ENCODE data around the gene ARHGEF16.

Gene ARHGEF16

GRCh38 chr1:3522564-3523265, 68.2 kb downstream of the ARHGEF16 start:
- no peak for DNase-seq

- no peak for DNase-seq
These were observed 69.5 kb downstream of the ARHGEF16 start for GRCh38 chr1:3523980-3524379.

DNA sequence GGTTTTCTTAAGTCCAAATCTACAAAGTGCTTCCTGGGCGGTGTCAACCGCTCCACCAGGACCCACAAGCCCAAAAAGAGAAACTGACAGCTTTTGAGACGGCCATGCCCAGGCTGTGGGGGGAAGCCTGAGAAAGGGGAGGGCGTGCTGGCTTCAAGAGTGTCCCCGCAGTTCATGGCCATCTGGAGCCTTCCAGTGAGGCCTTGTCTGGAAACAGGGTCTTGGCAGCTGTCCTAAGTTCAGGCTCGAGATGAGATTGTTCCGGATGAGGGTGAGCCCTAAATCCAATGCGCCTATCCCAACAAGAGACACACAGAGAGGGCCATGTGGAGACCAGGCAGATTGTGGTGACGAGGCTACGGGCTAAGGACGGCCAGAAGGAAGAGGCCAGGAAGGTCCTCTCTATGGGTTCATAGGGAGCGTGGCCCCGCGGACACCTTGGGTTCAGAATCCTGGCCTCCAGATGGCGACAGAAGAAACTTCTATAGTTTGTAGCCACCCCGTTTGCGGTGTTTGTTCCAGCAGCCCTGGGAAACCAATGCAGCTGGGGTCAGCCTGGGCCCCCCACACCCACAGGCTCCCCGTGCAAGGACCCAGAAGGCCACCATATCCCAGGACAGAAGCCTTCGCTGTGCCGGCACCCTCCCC, 70.2 kb downstream of the ARHGEF16 start:
- DNase-seq, result no peak

DNA sequence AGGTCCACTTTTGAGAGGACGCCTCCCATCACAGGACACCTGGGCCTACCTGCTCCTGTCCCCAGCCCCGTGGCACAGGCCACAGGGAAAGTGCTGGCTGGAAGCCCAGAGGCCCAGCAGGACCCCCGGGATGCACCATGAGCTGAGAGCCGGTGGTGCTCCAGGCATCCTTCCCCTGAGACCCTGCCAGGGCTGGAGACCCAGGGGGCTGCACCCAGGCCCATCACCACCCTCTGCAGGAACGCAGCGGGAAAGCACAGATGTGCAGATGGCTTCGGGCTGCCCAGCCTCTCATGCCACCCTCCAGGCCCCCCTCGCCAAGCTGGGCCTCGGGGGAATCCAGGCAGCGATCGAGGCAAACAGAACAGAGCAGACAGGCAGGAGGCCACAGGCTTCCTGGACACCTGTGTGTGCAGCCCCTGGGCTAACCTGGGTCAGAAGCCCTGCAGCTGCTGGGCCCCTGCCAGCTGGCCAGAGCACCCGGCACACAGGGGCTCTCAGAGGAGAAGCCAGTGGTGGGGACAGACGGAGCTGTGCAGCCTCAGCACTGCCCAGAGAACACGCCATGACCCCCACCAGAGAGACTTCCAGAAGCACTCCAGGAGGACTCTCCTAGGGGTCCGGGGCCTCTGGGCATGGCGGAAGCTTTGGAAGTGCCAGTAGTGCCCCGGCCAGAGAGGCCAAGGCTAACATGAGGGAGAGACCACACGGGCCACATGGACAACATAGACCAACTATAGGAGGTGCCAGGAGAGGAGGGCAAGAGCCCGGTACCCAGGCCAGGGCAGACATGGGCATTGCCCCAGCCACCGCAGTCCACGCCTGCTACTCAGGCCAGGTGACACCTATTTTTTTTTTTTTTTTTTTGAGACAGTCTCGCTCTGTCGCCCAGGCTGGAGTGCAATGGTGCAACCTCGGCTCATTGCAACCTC, 71.4 kb downstream of the ARHGEF16 start:
- no peak for DNase-seq

- DNase-seq, result no peak
These were observed 73.3 kb downstream of the ARHGEF16 start for GRCh38 chr1:3527774-3528173.

DNA sequence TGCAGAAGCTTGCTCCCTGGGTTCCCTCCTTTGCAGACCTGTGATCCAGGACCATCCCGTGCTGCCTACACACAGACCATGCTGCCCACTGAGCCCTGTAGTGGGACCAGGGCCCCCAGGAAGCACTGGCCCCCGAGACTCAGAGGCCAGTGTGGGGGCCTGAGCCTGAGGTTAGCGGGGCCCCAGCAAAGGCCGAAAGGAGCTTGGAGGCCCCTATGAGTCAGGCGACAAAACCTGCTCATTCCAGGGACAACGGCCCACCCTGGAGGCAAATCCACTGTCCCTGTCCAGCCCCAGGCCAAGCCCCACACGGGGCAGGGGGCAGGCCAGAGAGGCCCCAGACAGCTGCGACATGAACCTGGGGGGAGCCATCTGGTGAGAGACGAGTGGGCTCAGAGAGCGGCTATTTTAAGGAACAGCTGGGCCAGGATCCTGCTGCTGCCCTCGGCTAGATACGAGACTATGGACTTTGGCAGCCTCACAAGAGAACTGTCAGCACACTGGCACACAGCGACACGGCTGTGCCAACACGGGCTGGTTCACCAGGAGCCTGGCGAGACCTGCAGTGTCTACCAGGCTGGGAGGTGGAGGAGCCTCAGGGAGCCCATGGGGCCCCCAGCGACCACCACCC, 74.7 kb downstream of the ARHGEF16 start:
- DNase-seq, result no peak

DNA sequence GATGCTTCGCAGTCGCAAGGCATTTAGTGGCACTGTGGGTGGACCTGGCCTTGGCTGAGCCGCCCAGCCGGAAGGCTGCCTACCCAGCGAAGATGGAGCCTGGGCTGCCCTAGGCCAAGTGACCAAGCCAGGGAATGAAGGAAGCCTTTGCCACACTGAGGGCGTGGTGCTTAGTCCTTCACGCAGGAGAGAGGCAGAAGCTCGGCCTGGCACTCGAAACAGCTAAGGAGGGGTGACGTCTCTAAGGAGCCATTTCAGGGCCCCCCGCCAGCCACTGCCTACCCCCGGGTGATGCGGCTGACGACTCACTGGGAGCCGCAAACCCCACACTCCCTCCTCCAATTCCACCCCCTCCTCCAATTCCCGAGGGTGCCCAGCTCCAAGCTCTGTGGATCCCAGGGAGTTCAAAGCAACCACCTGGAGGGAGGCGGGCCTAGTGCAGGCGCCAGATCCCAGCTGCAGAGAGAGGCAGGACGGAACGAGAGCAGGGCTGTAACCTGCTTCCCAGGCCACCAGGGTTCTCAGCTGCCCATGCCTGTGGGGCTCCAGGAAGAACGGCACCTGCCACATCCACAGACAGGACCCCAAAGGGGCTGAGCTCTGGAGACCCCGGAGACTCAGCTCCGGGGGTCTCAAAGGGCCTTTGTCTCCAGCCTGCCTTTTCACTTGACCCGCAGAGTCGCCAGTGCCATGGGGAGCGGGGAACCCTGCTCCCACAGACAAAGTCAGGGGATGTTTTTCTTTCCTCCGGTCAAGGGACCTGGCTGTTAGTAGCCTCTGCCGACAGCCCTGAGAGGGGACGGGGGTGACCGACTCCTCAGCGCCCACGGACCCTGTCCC, 75.8 kb downstream of the ARHGEF16 start:
- DNase-seq, result no peak

All from stimulated activated CD4-positive, alpha-beta T cell treated with anti-CD3 and anti-CD28 coated beads, Interleukin-4, amount 100 ng/mL, for 24 hours (primary cell).